Measurements from ENCODE around the gene SLC6A4.
"Not testable (repeated sequence)": the region's sequence is repeated elsewhere in the genome, so short reads cannot be mapped to it uniquely, and the experiment has no call there.

Gene SLC6A4

DNA sequence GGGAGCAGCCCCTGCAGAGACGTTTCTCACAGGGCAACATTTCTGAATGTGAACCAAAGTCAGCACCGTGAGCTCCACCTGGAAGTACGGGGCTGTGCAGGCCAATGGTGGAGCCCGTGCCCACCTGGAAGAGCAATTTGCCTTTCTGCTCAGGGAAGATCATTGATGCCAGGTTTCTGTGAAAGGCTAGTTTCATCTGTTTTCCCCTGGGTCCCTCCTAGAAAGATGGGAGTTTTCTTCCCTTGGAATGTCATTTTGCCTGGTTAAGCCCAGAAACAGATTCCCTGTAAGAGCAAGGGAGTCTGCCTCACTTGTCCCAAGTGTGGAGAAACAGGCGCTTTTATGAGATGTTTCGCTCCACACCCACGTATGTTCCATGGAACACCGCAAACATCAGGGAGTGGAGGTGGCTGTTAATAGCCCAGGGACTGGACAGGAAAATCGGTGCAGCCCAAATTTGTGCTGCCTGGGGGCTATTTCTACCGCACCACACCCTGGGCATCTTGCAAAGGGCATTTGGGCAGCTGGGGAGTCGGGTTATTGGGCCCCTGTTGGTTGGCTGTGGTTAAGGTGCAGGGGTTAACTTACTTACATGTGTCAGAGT is 2.6 kb downstream of the SLC6A4 start:
- Histone ChIP-seq H3K27me3 (ENCODE audit: control insufficient read depth, insufficient read depth, low read length, poor library complexity, severe bottlenecking) (peaks cover 72% of the 10 kb centered on the region), H3K4me3 (ENCODE audit: insufficient read depth, low read depth, low read length) (no peak overlapping the region), H3K4me1 (ENCODE audit: control insufficient read depth, insufficient read depth, low read length) (peaks cover 17% of the 10 kb centered on the region), H3K36me3 (ENCODE audit: control insufficient read depth, insufficient read depth, low read length) (no peaks in the 10 kb centered on the region), H3K27ac (ENCODE audit: insufficient read depth, low read depth, low read length, poor library complexity, severe bottlenecking) (no peak overlapping the region), H3K9me3 (ENCODE audit: control insufficient read depth, low read length) (no peaks in the 10 kb centered on the region)
- WGBS, 2 experiments: 81 to 82% methylated on average over 11 of the region's 11 CpGs

DNA sequence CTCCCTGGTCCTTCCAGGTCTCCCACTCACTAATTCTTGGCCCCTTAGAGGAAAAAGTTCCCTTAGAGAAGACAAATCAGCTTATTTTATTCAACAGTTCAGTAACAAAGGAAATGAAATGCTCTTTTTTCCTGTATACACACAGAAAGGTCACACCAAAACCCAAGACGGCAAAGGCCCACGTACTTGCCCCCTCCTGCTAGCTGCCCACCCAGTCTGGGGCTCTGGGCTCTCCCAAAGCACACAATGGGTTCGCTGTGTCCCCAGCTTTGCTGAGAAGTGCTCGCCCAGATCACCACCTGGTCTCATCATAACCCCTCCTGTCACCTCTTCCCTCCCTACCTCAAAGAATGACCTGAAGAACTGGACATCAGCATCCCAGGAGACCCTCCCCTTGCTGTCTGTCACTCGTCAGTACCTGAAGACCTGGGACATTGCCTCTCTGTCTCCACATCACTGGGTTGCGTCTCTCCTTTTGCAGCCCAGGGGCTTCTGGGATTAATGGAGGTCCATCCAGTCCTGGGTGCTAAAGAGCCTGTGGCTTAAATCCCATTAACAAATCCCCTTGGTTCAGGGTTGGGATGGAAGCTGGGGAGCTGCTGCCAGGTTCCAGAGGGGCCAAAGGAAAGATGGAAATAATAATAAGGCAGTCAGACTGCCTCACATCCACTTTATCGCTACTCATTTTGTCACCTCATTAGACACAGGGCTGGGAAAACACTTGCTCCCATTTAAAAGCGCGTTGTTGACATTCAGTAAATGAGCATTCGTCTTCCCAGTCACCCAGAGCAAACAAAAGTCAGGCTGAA is 3.3 kb downstream of the SLC6A4 start:
- Histone ChIP-seq H3K27me3 (ENCODE audit: control insufficient read depth, insufficient read depth, low read length, poor library complexity, severe bottlenecking) (peaks cover 65% of the 10 kb centered on the region), H3K9me3 (ENCODE audit: control insufficient read depth, low read length) (no peaks in the 10 kb centered on the region), H3K36me3 (ENCODE audit: control insufficient read depth, insufficient read depth, low read length) (no peaks in the 10 kb centered on the region), H3K27ac (ENCODE audit: insufficient read depth, low read depth, low read length, poor library complexity, severe bottlenecking) (no peak overlapping the region), H3K4me3 (ENCODE audit: insufficient read depth, low read depth, low read length) (no peak overlapping the region), H3K4me1 (ENCODE audit: control insufficient read depth, insufficient read depth, low read length) (peaks cover 11% of the 10 kb centered on the region)
- 83 to 88% methylated on average over 10 of the region's 10 CpGs for whole genome bisulfite sequencing, 2 experiments

- 82 to 86% methylated on average over 7 of the region's 7 CpGs for WGBS, 2 experiments
- Histone ChIP-seq H3K4me3 (ENCODE audit: insufficient read depth, low read depth, low read length) (no peak overlapping the region), H3K27me3 (ENCODE audit: control insufficient read depth, insufficient read depth, low read length, poor library complexity, severe bottlenecking) (peaks cover 49% of the 10 kb centered on the region), H3K36me3 (ENCODE audit: control insufficient read depth, insufficient read depth, low read length) (no peaks in the 10 kb centered on the region), H3K4me1 (ENCODE audit: control insufficient read depth, insufficient read depth, low read length) (peaks cover 5% of the 10 kb centered on the region), H3K9me3 (ENCODE audit: control insufficient read depth, low read length) (no peaks in the 10 kb centered on the region), H3K27ac (ENCODE audit: insufficient read depth, low read depth, low read length, poor library complexity, severe bottlenecking) (no peak overlapping the region)
Observed at GRCh38 chr17:30230596-30231125, 4.8 kb downstream of the SLC6A4 start.

DNA sequence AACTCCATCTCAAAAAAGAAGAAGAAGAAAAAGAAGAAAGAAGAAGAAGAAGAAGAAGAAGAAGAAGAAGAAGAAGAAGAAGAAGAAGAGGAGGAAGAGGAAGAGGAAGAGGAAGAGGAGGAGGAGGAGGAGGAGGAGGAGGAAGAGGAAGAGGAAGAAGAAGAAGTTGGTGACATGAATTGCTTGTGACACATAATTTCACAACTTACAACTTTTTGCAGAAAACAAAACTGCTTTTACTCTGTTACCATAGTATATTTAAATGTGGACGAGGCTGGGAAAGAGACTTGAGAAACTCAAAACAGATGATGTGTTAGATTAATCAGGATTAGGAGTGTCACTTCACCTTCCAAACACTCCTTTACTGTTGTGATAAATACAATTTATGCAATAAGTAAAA is 5.5 kb downstream of the SLC6A4 start:
- H3K27me3 ChIP-seq (ENCODE audit: control insufficient read depth, insufficient read depth, low read length, poor library complexity, severe bottlenecking): peaks cover 43% of the 10 kb centered on the region
- not testable (repeated sequence) for H3K4me1 ChIP-seq (ENCODE audit: control insufficient read depth, insufficient read depth, low read length); H3K9me3 ChIP-seq (ENCODE audit: control insufficient read depth, low read length); H3K27ac ChIP-seq (ENCODE audit: insufficient read depth, low read depth, low read length, poor library complexity, severe bottlenecking); H3K36me3 ChIP-seq (ENCODE audit: control insufficient read depth, insufficient read depth, low read length); H3K4me3 ChIP-seq (ENCODE audit: insufficient read depth, low read depth, low read length)
- WGBS, 2 experiments: no CpG with 5 or more reads among the region's 1 CpG

GRCh38 chr17:30229012-30229411 is 6.5 kb downstream of the SLC6A4 start:
- no peaks in the 10 kb centered on the region for H3K36me3 ChIP-seq (ENCODE audit: control insufficient read depth, insufficient read depth, low read length)

DNA sequence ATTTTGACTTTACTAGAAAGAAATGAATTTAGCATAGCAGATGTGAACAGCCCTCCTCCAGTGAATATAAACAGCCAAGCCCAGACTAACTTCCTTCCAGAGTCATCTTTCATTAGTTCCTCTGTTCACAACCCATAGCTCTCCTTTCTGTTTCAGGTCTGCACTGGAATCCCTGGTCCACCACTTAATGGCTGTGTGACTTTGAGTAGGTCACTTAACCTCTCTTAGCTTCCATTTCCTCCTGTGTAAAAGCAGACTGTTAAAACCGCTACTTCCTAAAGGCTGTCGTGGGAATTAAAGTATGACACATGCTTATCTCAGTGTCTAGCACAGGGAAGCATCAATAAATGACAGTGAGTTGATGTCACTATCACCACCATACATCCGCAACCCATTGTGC is 7.5 kb downstream of the SLC6A4 start:
- Histone ChIP-seq H3K36me3 (ENCODE audit: control insufficient read depth, insufficient read depth, low read length) (no peaks in the 10 kb centered on the region), H3K4me3 (ENCODE audit: insufficient read depth, low read depth, low read length) (no peak overlapping the region), H3K27ac (ENCODE audit: insufficient read depth, low read depth, low read length, poor library complexity, severe bottlenecking) (no peak overlapping the region), H3K27me3 (ENCODE audit: control insufficient read depth, insufficient read depth, low read length, poor library complexity, severe bottlenecking) (peaks cover 23% of the 10 kb centered on the region), H3K9me3 (ENCODE audit: control insufficient read depth, low read length) (no peaks in the 10 kb centered on the region), H3K4me1 (ENCODE audit: control insufficient read depth, insufficient read depth, low read length) (no peaks in the 10 kb centered on the region)
- WGBS, 2 experiments: 91 to 94% methylated on average over 3 of the region's 3 CpGs

More at GRCh38 chr17:30229012-30229411, 6.5 kb downstream of the SLC6A4 start:
- H3K4me3 ChIP-seq (ENCODE audit: insufficient read depth, low read depth, low read length): no peak overlapping the region
- no peaks in the 10 kb centered on the region for H3K4me1 ChIP-seq (ENCODE audit: control insufficient read depth, insufficient read depth, low read length)
- WGBS, 2 experiments: 91% methylated on average over 7 of the region's 7 CpGs
- peaks cover 33% of the 10 kb centered on the region for H3K27me3 ChIP-seq (ENCODE audit: control insufficient read depth, insufficient read depth, low read length, poor library complexity, severe bottlenecking)
- H3K27ac ChIP-seq (ENCODE audit: insufficient read depth, low read depth, low read length, poor library complexity, severe bottlenecking): no peak overlapping the region
- H3K9me3 ChIP-seq (ENCODE audit: control insufficient read depth, low read length): no peaks in the 10 kb centered on the region

DNA sequence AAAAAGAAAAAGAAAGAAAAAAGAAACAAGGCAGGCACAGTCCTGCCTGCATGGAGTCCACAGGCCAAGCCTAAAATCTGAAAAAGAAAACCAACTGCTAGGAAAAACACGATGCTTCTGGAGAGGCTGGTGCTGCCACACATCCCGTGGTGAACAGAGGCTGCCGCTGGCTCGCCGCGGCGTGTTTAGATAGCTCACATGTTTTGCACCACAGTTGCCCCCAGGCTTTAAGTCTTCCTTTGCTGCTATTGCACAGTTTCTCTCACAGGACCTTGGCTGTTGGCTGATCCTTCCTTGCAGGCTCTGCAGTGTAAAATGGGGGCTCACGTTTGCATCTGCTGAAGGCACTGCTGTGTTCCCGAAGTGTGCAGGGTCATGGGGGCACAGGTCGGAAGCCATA is 8.6 kb downstream of the SLC6A4 start:
- Histone ChIP-seq H3K36me3 (ENCODE audit: control insufficient read depth, insufficient read depth, low read length) (no peaks in the 10 kb centered on the region), H3K4me1 (ENCODE audit: control insufficient read depth, insufficient read depth, low read length) (peaks cover 5% of the 10 kb centered on the region), H3K27ac (ENCODE audit: insufficient read depth, low read depth, low read length, poor library complexity, severe bottlenecking) (no peak overlapping the region), H3K9me3 (ENCODE audit: control insufficient read depth, low read length) (no peaks in the 10 kb centered on the region), H3K27me3 (ENCODE audit: control insufficient read depth, insufficient read depth, low read length, poor library complexity, severe bottlenecking) (peaks cover 11% of the 10 kb centered on the region), H3K4me3 (ENCODE audit: insufficient read depth, low read depth, low read length) (no peak overlapping the region)
- 93% methylated on average over 10 of the region's 10 CpGs for WGBS, 2 experiments

DNA sequence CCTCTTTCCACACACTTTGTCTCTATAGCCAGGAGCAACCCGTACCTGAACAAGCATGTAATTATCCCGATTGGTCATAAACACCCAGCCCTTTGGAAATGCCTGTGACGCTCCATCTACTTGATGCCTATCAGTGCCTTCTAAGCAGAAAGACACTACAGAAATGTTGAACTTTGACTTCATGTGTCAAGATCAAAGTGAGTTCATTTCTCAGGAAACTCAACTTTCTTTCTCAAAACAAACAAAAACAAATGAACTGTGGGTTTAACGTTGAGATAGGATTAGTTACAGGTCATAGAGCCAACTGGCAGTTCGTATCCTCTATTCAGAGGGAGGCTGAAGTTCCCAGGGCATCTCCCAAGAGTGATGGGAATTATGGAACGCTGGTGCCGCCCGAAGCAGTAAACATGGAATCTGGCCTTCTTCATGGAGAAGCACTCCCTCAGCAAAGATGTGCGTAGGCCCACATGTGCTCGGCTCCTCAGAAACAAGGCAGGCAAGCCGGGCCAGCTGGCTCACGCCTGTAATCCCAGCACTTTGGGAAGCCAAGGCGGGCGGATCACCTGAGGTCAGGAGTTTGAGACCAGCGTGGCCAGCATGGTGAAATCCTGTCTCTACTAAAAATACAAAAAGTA is 9.5 kb downstream of the SLC6A4 start:
- WGBS, 2 experiments: 87 to 88% methylated on average over 15 of the region's 15 CpGs

DNA sequence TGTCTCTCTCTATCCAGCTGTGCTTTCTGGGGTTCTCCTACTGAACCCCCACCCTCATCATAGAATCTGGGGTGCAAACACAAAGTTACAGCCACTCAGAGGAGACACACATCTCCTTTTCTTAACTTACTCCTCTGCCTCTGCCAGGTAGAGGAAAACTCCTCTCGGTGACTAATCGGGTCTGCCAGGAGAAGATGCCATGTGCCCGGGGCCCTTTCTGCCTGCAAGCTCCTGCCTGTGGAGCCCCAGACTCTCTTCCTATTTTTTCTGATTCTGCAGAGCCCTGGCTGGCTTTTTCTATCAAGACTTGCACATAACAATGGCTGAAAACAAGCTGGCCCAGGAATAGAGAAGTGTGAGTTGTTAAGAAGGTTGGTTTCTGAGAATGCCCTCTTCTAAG is 10.4 kb downstream of the SLC6A4 start:
- no peak overlapping the region for H3K27ac ChIP-seq (ENCODE audit: insufficient read depth, low read depth, low read length, poor library complexity, severe bottlenecking)
- H3K4me1 ChIP-seq (ENCODE audit: control insufficient read depth, insufficient read depth, low read length): peaks cover 5% of the 10 kb centered on the region
- no peaks in the 10 kb centered on the region for H3K27me3 ChIP-seq (ENCODE audit: control insufficient read depth, insufficient read depth, low read length, poor library complexity, severe bottlenecking)
- 86 to 87% methylated on average over 3 of the region's 3 CpGs for WGBS, 2 experiments
- H3K4me3 ChIP-seq (ENCODE audit: insufficient read depth, low read depth, low read length): no peak overlapping the region
- H3K9me3 ChIP-seq (ENCODE audit: control insufficient read depth, low read length): no peaks in the 10 kb centered on the region
- H3K36me3 ChIP-seq (ENCODE audit: control insufficient read depth, insufficient read depth, low read length): no peaks in the 10 kb centered on the region

More for the DNA sequence above, 9.5 kb downstream of the SLC6A4 start:
- Histone ChIP-seq H3K27me3 (ENCODE audit: control insufficient read depth, insufficient read depth, low read length, poor library complexity, severe bottlenecking) (peaks cover 8% of the 10 kb centered on the region), H3K36me3 (ENCODE audit: control insufficient read depth, insufficient read depth, low read length) (no peaks in the 10 kb centered on the region), H3K4me1 (ENCODE audit: control insufficient read depth, insufficient read depth, low read length) (peaks cover 5% of the 10 kb centered on the region), H3K4me3 (ENCODE audit: insufficient read depth, low read depth, low read length) (no peak overlapping the region), H3K9me3 (ENCODE audit: control insufficient read depth, low read length) (no peaks in the 10 kb centered on the region), H3K27ac (ENCODE audit: insufficient read depth, low read depth, low read length, poor library complexity, severe bottlenecking) (no peak overlapping the region)

GRCh38 chr17:30224419-30224960 is 11.0 kb downstream of the SLC6A4 start:
- no peaks in the 10 kb centered on the region for H3K9me3 ChIP-seq (ENCODE audit: control insufficient read depth, low read length)

More at GRCh38 chr17:30224419-30224960, 11.0 kb downstream of the SLC6A4 start:
- Histone ChIP-seq H3K27me3 (ENCODE audit: control insufficient read depth, insufficient read depth, low read length, poor library complexity, severe bottlenecking) (no peaks in the 10 kb centered on the region), H3K4me1 (ENCODE audit: control insufficient read depth, insufficient read depth, low read length) (peaks cover 5% of the 10 kb centered on the region), H3K4me3 (ENCODE audit: insufficient read depth, low read depth, low read length) (no peak overlapping the region), H3K27ac (ENCODE audit: insufficient read depth, low read depth, low read length, poor library complexity, severe bottlenecking) (no peak overlapping the region), H3K36me3 (ENCODE audit: control insufficient read depth, insufficient read depth, low read length) (no peaks in the 10 kb centered on the region)
- 79 to 82% methylated on average over 8 of the region's 8 CpGs for WGBS, 2 experiments

Data from ectodermal cell (in vitro differentiated cells).